PC-3 (cell line): ENCODE measurements around the gene NTHL1. TPM values are rescaled to one million over a fixed set of nuclear protein-coding genes. Genes with fewer than 3 reads are reported as not detected.

Source experiments
- ATAC-seq: fragments of 200-7000 bp; cut with Tn5 transposase; 2 replicates; pipeline ENCODE4 v1.9.1; 2020; ENCODE audit warnings: mild to moderate bottlenecking, moderate library complexity
- BruUV-seq: library from RNA; stranded (reverse); fragments of 400-500 nt; replicated peaks from 2 replicates; lab custom pipeline; 2021; lab: Mats Ljungman, UMichigan
- CTCF ChIA-PET: fragments of 300-600 bp; sonication (Branson Sonifier 250); formaldehyde crosslinking; loops from one replicate; lab custom pipeline; 2022; ENCODE audit warnings: antibody characterized with exemption; lab: Charles Lee
- POLR2A ChIA-PET: fragments of 300-600 bp; sonication (Branson Sonifier 250); formaldehyde crosslinking; loops from one replicate; lab custom pipeline; 2022; ENCODE audit warnings: antibody characterized with exemption; ENCODE audit not compliant: unreplicated experiment; lab: Charles Lee
- DNase-seq: peaks from one replicate; pipeline ENCODE4 v3.0.0-alpha.2; 2015
- H2AFZ ChIP-seq: fragments of 300-600 bp; sonication (generic); 2 replicates; pipeline ENCODE4 v1.6.0; 2016; ENCODE audit warnings: antibody characterized with exemption, low read length
- H3F3A ChIP-seq: fragments of 300-600 bp; sonication (generic); one replicate; pipeline ENCODE4 v1.6.0; 2017; ENCODE audit warnings: antibody characterized with exemption, low read length, control low read depth, mild to moderate bottlenecking; ENCODE audit not compliant: unreplicated experiment
- H3K27ac ChIP-seq: fragments of 300-600 bp; sonication (generic); 2 replicates; pipeline ENCODE4 v1.5.1; 2016; ENCODE audit warnings: mild to moderate bottlenecking, low read length
- H3K27me3 ChIP-seq: fragments of 300-600 bp; sonication (generic); 2 replicates; pipeline ENCODE4 v1.6.1; 2016; ENCODE audit warnings: low read length, mixed read lengths
- H3K36me3 ChIP-seq: fragments of 300-600 bp; sonication (generic); 2 replicates; pipeline ENCODE4 v1.6.1; 2016; ENCODE audit warnings: low read depth, mixed run types, low read length, mixed read lengths
- H3K4me1 ChIP-seq: fragments of 300-600 bp; sonication (generic); 2 replicates; pipeline ENCODE4 v1.5.1; 2016; ENCODE audit warnings: low read length; ENCODE audit not compliant: insufficient read depth
- H3K4me2 ChIP-seq: fragments of 300-600 bp; sonication (generic); 2 replicates; pipeline ENCODE4 v1.6.0; 2016; ENCODE audit warnings: low read length
- H3K4me3 ChIP-seq: fragments of 300-600 bp; sonication (generic); 2 replicates; pipeline ENCODE4 v1.5.1; 2016; ENCODE audit warnings: mild to moderate bottlenecking, low read length, mixed read lengths
- H3K79me2 ChIP-seq: fragments of 300-600 bp; sonication (generic); 2 replicates; pipeline ENCODE4 v1.6.1; 2017; ENCODE audit warnings: low read length, mixed read lengths
- H3K9ac ChIP-seq: fragments of 300-600 bp; sonication (generic); 2 replicates; pipeline ENCODE4 v1.6.0; 2016; ENCODE audit warnings: mild to moderate bottlenecking, low read length
- H3K9me2 ChIP-seq: fragments of 300-600 bp; sonication (generic); replicated peaks from 2 replicates; pipeline ENCODE4 v1.6.1; 2016; ENCODE audit warnings: mixed run types, low read length, mixed read lengths
- H3K9me3 ChIP-seq: fragments of 300-600 bp; sonication (generic); 2 replicates; pipeline ENCODE4 v1.6.1; 2016; ENCODE audit warnings: low read length, mixed read lengths
- H4K20me1 ChIP-seq: fragments of 300-600 bp; sonication (generic); 2 replicates; pipeline ENCODE4 v1.6.1; 2016; ENCODE audit warnings: low read length, mixed read lengths
- EZH2 ChIP-seq: fragments of 300-600 bp; sonication (generic); IDR thresholded peaks from one replicate; pipeline ENCODE4 v1.6.1; 2017; ENCODE audit warnings: antibody characterized with exemption, mild to moderate bottlenecking, low read length; ENCODE audit not compliant: unreplicated experiment
- EZH2phosphoT487 ChIP-seq: fragments of 300-600 bp; sonication (generic); IDR thresholded peaks from 2 replicates; pipeline ENCODE4 v1.6.1; 2018; ENCODE audit warnings: mild to moderate bottlenecking, antibody characterized with exemption, low read length, borderline replicate concordance
- intact Hi-C: fragments of 100-400 bp; cut with micrococcal nuclease; formaldehyde crosslinking; loops from 2 replicates; pipeline ENCODE4 v1.9.0; 2023
- total RNA-seq: library from RNA; depleted of rRNA; stranded (reverse); fragments of >200 nt; gene quantifications from 2 replicates; pipeline ENCODE4 v1.2.3, GENCODE V29; 2014
- TF ChIP-seq, protein P1 (sequence below): fragments of 300-600 bp; sonication (generic); conservative IDR thresholded peaks from 2 replicates; pipeline ENCODE4 v1.5.1; 2017; ENCODE audit warnings: antibody characterized with exemption, low read depth, mild to moderate bottlenecking, low read length

Gene NTHL1
- total RNA-seq, 1 experiment from 2014 or later = 90.1 TPM

DNA sequence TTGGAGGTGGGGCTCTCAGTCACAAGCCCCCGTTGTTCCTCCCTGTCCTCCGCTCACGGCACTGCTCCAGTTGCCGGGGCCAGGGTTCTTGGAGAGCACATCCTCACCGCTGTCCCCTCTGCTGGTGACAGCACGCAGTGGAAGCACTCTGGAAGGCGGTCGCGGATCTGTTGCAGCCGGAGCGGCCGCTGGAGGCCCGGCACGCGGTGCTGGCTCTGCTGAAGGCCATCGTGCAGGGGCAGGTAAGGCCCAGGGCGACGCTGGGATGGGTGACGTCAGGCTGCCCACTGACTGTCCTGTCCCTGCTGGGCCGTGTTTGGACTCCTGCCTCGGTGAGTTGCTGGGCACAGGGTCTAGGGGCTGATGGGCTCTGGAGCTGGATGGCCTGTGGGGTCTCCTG is 5.6 kb upstream of the NTHL1 start:
- Histone ChIP-seq H3F3A (no peaks in the 10 kb centered on the region), H3K27me3 (no peaks in the 10 kb centered on the region), H3K4me2 (no peak overlapping the region), H3K4me3 (no peak overlapping the region), H4K20me1 (no peaks in the 10 kb centered on the region), H3K9me3 (no peaks in the 10 kb centered on the region), H2AFZ (no peak overlapping the region), H3K27ac (no peak overlapping the region), H3K4me1 (no peaks in the 10 kb centered on the region; the same call in 1 of the 2 replicates), H3K79me2 (peaks cover 15% of the 10 kb centered on the region), H3K36me3 (no peaks in the 10 kb centered on the region; the same call in 1 of the 2 replicates), H3K9ac (no peak overlapping the region), H3K9me2 (no peaks in the 10 kb centered on the region)
- intact Hi-C loops = no loop called here
- no peak for TF ChIP-seq EZH2phosphoT487
- TF ChIP-seq EZH2 = no peak
- TF ChIP-seq, protein P1, sequence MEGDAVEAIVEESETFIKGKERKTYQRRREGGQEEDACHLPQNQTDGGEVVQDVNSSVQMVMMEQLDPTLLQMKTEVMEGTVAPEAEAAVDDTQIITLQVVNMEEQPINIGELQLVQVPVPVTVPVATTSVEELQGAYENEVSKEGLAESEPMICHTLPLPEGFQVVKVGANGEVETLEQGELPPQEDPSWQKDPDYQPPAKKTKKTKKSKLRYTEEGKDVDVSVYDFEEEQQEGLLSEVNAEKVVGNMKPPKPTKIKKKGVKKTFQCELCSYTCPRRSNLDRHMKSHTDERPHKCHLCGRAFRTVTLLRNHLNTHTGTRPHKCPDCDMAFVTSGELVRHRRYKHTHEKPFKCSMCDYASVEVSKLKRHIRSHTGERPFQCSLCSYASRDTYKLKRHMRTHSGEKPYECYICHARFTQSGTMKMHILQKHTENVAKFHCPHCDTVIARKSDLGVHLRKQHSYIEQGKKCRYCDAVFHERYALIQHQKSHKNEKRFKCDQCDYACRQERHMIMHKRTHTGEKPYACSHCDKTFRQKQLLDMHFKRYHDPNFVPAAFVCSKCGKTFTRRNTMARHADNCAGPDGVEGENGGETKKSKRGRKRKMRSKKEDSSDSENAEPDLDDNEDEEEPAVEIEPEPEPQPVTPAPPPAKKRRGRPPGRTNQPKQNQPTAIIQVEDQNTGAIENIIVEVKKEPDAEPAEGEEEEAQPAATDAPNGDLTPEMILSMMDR = no peak
- no peak for ATAC-seq
- no peak for DNase-seq
- CTCF ChIA-PET = no interaction called here
- POLR2A ChIA-PET = no interaction called here
- BruUV-seq = no TSS peak

DNA sequence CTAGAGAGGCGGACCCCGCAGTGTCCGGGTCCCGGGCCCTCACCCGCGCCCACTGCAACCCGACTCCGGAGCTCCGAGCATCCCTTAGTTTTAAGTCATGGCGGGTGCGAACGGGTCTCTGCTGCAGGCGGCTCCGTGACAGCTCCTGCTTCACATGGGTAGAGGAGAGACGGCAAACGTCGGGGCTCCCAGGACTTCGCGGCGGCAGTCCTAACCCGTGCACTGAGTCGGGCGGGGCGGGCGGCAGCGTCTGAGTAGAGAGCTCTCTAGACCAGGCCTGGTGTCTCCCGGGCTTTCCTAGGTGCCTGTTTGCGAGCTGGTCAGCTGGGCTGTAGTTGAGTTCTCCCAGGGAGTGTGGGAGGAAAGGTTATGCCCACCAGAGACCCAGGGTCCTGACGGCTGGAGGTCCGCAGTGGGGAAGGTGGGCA is 496 bp upstream of the NTHL1 start:
- Histone ChIP-seq H3K9ac (peak overlapping the region; percentile 84), H3K27me3 (no peaks in the 10 kb centered on the region), H3F3A (no peaks in the 10 kb centered on the region), H3K36me3 (no peaks in the 10 kb centered on the region), H3K4me2 (peak overlapping the region; percentile 99), H4K20me1 (no peaks in the 10 kb centered on the region), H3K9me3 (no peaks in the 10 kb centered on the region), H3K79me2 (peaks cover 44% of the 10 kb centered on the region), H3K4me3 (peak overlapping the region; percentile 94), H3K9me2 (no peaks in the 10 kb centered on the region), H3K4me1 (peaks cover 33% of the 10 kb centered on the region), H3K27ac (no peak overlapping the region), H2AFZ (peak overlapping the region; percentile 83)
- CTCF ChIA-PET = no interaction called here
- DNase-seq (no peak), ATAC-seq (peak; percentile 8)
- no TSS peak for BruUV-seq
- no peak for TF ChIP-seq EZH2
- POLR2A ChIA-PET = interaction anchor here (0.8 to 1.0 kb wide), 2 partner anchors 9 to 15 kb away, joined by 3 read pairs; no protein-coding TSS in a partner anchor
- intact Hi-C loops = no loop called here

DNA sequence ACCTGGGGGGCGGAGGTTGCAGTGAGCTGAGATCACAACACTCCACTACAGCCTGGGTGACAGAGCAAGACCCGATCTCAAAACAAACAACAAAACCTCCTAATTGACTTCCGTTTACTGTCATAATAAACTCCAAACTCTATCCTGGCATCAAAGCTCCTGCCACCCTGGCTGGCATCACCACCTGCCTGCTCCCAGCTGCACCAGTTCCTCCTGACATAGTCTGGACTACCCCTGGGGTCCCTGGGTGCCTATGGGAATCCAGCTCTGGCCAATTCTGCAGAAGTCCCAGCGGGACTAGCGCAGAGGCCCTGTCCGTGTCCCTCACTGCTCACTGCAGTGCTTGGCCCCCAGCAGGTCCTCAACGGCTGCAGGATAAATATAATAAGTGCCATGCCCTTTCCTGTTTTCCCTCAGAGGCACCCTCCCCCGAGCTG is 723 bp downstream of the NTHL1 start:
- peak overlapping the region; percentile 71 for H3K27ac ChIP-seq
- no peaks in the 10 kb centered on the region for H4K20me1 ChIP-seq

More for the DNA sequence above, 723 bp downstream of the NTHL1 start:
- no peaks in the 10 kb centered on the region for H3K9me2 ChIP-seq
- peaks cover 44% of the 10 kb centered on the region for H3K79me2 ChIP-seq
- peak overlapping the region; percentile 99 for H3K4me2 ChIP-seq
- H3K9ac ChIP-seq = peak overlapping the region; percentile 84
- H3K9me3 ChIP-seq = no peaks in the 10 kb centered on the region
- BruUV-seq = no TSS peak
- intact Hi-C loops = no loop called here
- DNase-seq = no peak
- POLR2A ChIA-PET = interaction anchor here (0.6 kb wide), 1 partner anchor 12 kb away, joined by 3 read pairs; no protein-coding TSS in a partner anchor
- H3K4me1 ChIP-seq = peaks cover 41% of the 10 kb centered on the region
- ATAC-seq = no peak
- H3F3A ChIP-seq = no peaks in the 10 kb centered on the region
- no peak for TF ChIP-seq EZH2
- TF ChIP-seq, protein P1 = no peak
- TF ChIP-seq EZH2phosphoT487 = no peak
- no peaks in the 10 kb centered on the region for H3K36me3 ChIP-seq
- CTCF ChIA-PET = interaction anchor here (0.7 kb wide), 1 partner anchor 24 kb away, joined by 3 read pairs; no protein-coding TSS in a partner anchor
- peak overlapping the region; percentile 94 for H3K4me3 ChIP-seq
- peak overlapping the region; percentile 83 for H2AFZ ChIP-seq
- no peaks in the 10 kb centered on the region for H3K27me3 ChIP-seq
